Activated B cell treated with CpG ODN at 0.5 μM for 24 hours (primary cell): ENCODE measurements around the gene ABCG2. TPM values are rescaled to one million over a fixed set of nuclear protein-coding genes. Genes with fewer than 3 reads are reported as not detected.

Experiments used
- ATAC-seq: fragments of 200-7000 bp; cut with Tn5 transposase; one replicate; pipeline ENCODE4 v1.10.0; 2021; ENCODE audit warnings: low read depth, mild to moderate bottlenecking, moderate library complexity
- CTCF ChIA-PET: fragments of 350-600 bp; sonication (Branson Sonifier 250); formaldehyde crosslinking; loops from one replicate; lab custom pipeline; 2021; ENCODE audit warnings: antibody characterized with exemption; lab: Charles Lee
- POLR2A ChIA-PET: fragments of 350-600 bp; sonication (Branson Sonifier 250); formaldehyde crosslinking; loops from one replicate; lab custom pipeline; 2021; ENCODE audit warnings: antibody characterized with exemption; lab: Charles Lee
- DNase-seq: peaks from one replicate; pipeline ENCODE4 v3.0.0; 2022
- H3K27ac Mint-ChIP-seq: one replicate; pipeline ENCODE4 v1.8.0; 2020; ENCODE audit warnings: mixed read lengths
- H3K27me3 Mint-ChIP-seq: one replicate; pipeline ENCODE4 v1.8.0; 2021; ENCODE audit warnings: mixed read lengths
- H3K36me3 Mint-ChIP-seq: one replicate; pipeline ENCODE4 v1.8.0; 2021; ENCODE audit warnings: low read depth, mixed read lengths
- H3K4me1 Mint-ChIP-seq: one replicate; pipeline ENCODE4 v1.8.0; 2021; ENCODE audit warnings: mixed read lengths
- H3K4me3 Mint-ChIP-seq: one replicate; pipeline ENCODE4 v1.8.0; 2020; ENCODE audit warnings: mild to moderate bottlenecking, mixed read lengths
- H3K9me3 Mint-ChIP-seq: one replicate; pipeline ENCODE4 v1.8.0; 2020; ENCODE audit warnings: mixed read lengths
- intact Hi-C: fragments of 100-400 bp; cut with micrococcal nuclease; formaldehyde crosslinking; loops from one replicate; pipeline ENCODE4 v1.15.1; 2024
- total RNA-seq: library from RNA; stranded (reverse); gene quantifications from 2 replicates; pipeline ENCODE4 v1.2.3, GENCODE V29; 2022
- TF ChIP-seq, protein P1 (sequence below): fragments of 200-600 bp; IDR thresholded peaks from one replicate; pipeline ENCODE4 v1.8.0; 2022; ENCODE audit warnings: antibody characterized with exemption, mild to moderate bottlenecking

Gene ABCG2
- total RNA-seq, 1 donor from 2014 or later: 0.13 TPM

DNA sequence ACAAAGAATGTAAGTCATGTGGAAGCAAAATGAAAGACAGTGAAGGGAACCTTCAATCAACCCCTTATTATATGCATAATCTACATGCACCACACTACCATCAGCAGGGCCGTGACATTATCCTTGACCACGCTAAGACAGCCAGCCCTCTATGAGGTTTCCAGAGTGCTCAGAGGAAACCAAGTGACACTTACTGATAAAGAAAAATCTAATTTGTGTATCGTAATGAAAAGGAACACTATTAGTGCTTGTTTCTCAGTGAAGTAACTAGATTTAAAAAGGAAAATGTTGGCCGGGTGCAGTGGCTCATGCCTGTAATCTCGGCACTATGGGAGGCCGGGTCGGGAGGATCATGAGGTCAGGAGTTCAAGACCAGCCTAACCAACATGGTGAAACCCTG lies 56.4 kb downstream of the ABCG2 start:
- Mint-ChIP-seq H3K4me1 (no peaks in the 10 kb centered on the region), H3K36me3 (no peaks in the 10 kb centered on the region), H3K27me3 (peaks cover 3% of the 10 kb centered on the region), H3K27ac (no peak overlapping the region), H3K4me3 (no peak overlapping the region), H3K9me3 (no peaks in the 10 kb centered on the region)
- CTCF ChIA-PET: no interaction called here
- TF ChIP-seq, protein P1, sequence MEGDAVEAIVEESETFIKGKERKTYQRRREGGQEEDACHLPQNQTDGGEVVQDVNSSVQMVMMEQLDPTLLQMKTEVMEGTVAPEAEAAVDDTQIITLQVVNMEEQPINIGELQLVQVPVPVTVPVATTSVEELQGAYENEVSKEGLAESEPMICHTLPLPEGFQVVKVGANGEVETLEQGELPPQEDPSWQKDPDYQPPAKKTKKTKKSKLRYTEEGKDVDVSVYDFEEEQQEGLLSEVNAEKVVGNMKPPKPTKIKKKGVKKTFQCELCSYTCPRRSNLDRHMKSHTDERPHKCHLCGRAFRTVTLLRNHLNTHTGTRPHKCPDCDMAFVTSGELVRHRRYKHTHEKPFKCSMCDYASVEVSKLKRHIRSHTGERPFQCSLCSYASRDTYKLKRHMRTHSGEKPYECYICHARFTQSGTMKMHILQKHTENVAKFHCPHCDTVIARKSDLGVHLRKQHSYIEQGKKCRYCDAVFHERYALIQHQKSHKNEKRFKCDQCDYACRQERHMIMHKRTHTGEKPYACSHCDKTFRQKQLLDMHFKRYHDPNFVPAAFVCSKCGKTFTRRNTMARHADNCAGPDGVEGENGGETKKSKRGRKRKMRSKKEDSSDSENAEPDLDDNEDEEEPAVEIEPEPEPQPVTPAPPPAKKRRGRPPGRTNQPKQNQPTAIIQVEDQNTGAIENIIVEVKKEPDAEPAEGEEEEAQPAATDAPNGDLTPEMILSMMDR: no peak
- DNase-seq (no peak), ATAC-seq (no peak)
- intact Hi-C loops: no loop called here
- POLR2A ChIA-PET: no interaction called here

DNA sequence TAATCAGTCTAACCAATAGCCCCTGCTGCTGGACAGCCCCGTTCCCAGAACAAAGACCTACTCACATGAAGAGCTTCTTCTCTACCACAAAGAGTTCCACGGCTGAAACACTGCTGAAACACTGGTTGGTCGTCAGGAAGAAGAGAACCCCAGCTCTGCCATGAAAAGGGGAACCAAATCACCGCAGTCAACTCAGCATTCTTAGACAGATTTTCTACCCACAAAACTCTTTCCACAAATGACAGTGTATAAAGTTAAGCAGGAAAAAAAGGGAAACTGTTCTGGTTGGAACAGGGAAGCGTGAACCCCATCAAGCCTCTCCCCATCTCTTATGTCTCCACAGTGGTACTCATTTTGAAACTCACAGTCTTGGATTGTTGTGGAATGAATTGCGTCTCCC lies 57.3 kb downstream of the ABCG2 start:
- no peak for DNase-seq
- H3K4me1 Mint-ChIP-seq: no peaks in the 10 kb centered on the region
- TF ChIP-seq, protein P1: no peak
- intact Hi-C loops: no loop called here
- no peaks in the 10 kb centered on the region for H3K9me3 Mint-ChIP-seq
- ChIA-PET POLR2A (no interaction called here), CTCF (no interaction called here)
- peaks cover 3% of the 10 kb centered on the region for H3K27me3 Mint-ChIP-seq
- no peaks in the 10 kb centered on the region for H3K36me3 Mint-ChIP-seq
- no peak overlapping the region for H3K4me3 Mint-ChIP-seq
- no peak for ATAC-seq
- no peak overlapping the region for H3K27ac Mint-ChIP-seq

GRCh38 chr4:88098993-88099752 lies 59.3 kb downstream of the ABCG2 start:
- Mint-ChIP-seq H3K4me1 (no peaks in the 10 kb centered on the region), H3K36me3 (no peaks in the 10 kb centered on the region), H3K9me3 (no peaks in the 10 kb centered on the region), H3K27me3 (peaks cover 3% of the 10 kb centered on the region), H3K4me3 (no peak overlapping the region), H3K27ac (no peak overlapping the region)
- ATAC-seq (no peak), DNase-seq (no peak)
- TF ChIP-seq, protein P1: no peak
- ChIA-PET CTCF (no interaction called here), POLR2A (no interaction called here)
- intact Hi-C loops: no loop called here

GRCh38 chr4:88097781-88098180 lies 60.7 kb downstream of the ABCG2 start:
- ChIA-PET POLR2A (no interaction called here), CTCF (no interaction called here)
- no peaks in the 10 kb centered on the region for H3K27me3 Mint-ChIP-seq

GRCh38 chr4:88097301-88097700 lies 61.1 kb downstream of the ABCG2 start:
- no peak overlapping the region for H3K27ac Mint-ChIP-seq
- H3K4me3 Mint-ChIP-seq: no peak overlapping the region
- TF ChIP-seq, protein P1: no peak
- ATAC-seq (no peak), DNase-seq (no peak)
- H3K4me1 Mint-ChIP-seq: no peaks in the 10 kb centered on the region
- ChIA-PET CTCF (no interaction called here), POLR2A (no interaction called here)
- H3K36me3 Mint-ChIP-seq: no peaks in the 10 kb centered on the region
- intact Hi-C loops: no loop called here
- H3K27me3 Mint-ChIP-seq: no peaks in the 10 kb centered on the region
- no peaks in the 10 kb centered on the region for H3K9me3 Mint-ChIP-seq

More at GRCh38 chr4:88097781-88098180, 60.7 kb downstream of the ABCG2 start:
- intact Hi-C loops: no loop called here
- ATAC-seq (no peak), DNase-seq (no peak)
- H3K36me3 Mint-ChIP-seq: no peaks in the 10 kb centered on the region
- H3K9me3 Mint-ChIP-seq: no peaks in the 10 kb centered on the region
- TF ChIP-seq, protein P1: no peak
- H3K27ac Mint-ChIP-seq: no peak overlapping the region
- no peaks in the 10 kb centered on the region for H3K4me1 Mint-ChIP-seq
- H3K4me3 Mint-ChIP-seq: no peak overlapping the region
